Stimulated activated CD8-positive, alpha-beta memory T cell treated with anti-CD3 and anti-CD28 coated beads, Interleukin-12 subunit alpha, Interleukin-12 subunit beta, amount 100 ng/mL, for 4 hours (primary cell): ENCODE results near the gene ARHGEF10L.

Experiments
- DNase-seq: peaks from one replicate; pipeline ENCODE4 v3.0.0-alpha.2; 2020; ENCODE audit warnings: low read depth

The ARHGEF10L gene

GRCh38 chr1:17679856-17680255 lies 140.4 kb downstream of the ARHGEF10L start:
- no peak for DNase-seq

- DNase-seq = no peak
These were observed 140.8 kb downstream of the ARHGEF10L start for GRCh38 chr1:17680308-17680707.

- DNase-seq = no peak
These were observed 142.9 kb downstream of the ARHGEF10L start for GRCh38 chr1:17682400-17682799.

- DNase-seq = no peak
These were observed 144.1 kb downstream of the ARHGEF10L start for GRCh38 chr1:17683598-17683997.

GRCh38 chr1:17684810-17685209 lies 145.3 kb downstream of the ARHGEF10L start:
- DNase-seq = no peak

GRCh38 chr1:17686258-17686657 lies 146.8 kb downstream of the ARHGEF10L start:
- no peak for DNase-seq

GRCh38 chr1:17687145-17687544 lies 147.6 kb downstream of the ARHGEF10L start:
- DNase-seq = no peak

- no peak for DNase-seq
These were observed 148.8 kb downstream of the ARHGEF10L start for GRCh38 chr1:17688217-17688810.

GRCh38 chr1:17689011-17689410 lies 149.5 kb downstream of the ARHGEF10L start:
- DNase-seq = no peak

GRCh38 chr1:17690906-17691634 lies 151.6 kb downstream of the ARHGEF10L start:
- DNase-seq = no peak

GRCh38 chr1:17692645-17693044 lies 153.1 kb downstream of the ARHGEF10L start:
- no peak for DNase-seq

GRCh38 chr1:17696417-17697301 lies 157.2 kb downstream of the ARHGEF10L start:
- no peak for DNase-seq

- DNase-seq = no peak
These were observed 158.0 kb downstream of the ARHGEF10L start for GRCh38 chr1:17697458-17697857.

GRCh38 chr1:17699581-17699980 lies 160.1 kb downstream of the ARHGEF10L start:
- no peak for DNase-seq

- DNase-seq = no peak
These were observed 161.7 kb downstream of the ARHGEF10L start for GRCh38 chr1:17700945-17701810.

- no peak for DNase-seq
These were observed 164.7 kb downstream of the ARHGEF10L start for GRCh38 chr1:17704176-17704575.

GRCh38 chr1:17706445-17706844 lies 166.9 kb downstream of the ARHGEF10L start:
- DNase-seq = no peak

GRCh38 chr1:17709981-17710380 lies 170.5 kb downstream of the ARHGEF10L start:
- DNase-seq = no peak

- DNase-seq = no peak
These were observed 171.5 kb downstream of the ARHGEF10L start for GRCh38 chr1:17710889-17711576.

- DNase-seq = no peak
These were observed 172.0 kb downstream of the ARHGEF10L start for GRCh38 chr1:17711577-17711910.

- no peak for DNase-seq
These were observed 172.4 kb downstream of the ARHGEF10L start for GRCh38 chr1:17711941-17712340.
